NCI-H2196 (cell line): ENCODE data around the gene EIF4G3.
"Not testable (repeated sequence)": the region's sequence is repeated elsewhere in the genome, so short reads cannot be mapped to it uniquely, and the experiment has no call there.

Experiments
- DNase-seq: peaks from one replicate; lab custom pipeline; 2025; ENCODE audit not compliant: unreplicated experiment; lab: John Stamatoyannopoulos, UW

EIF4G3 gene

GRCh38 chr1:21185221-21185731 is 8.6 kb upstream of the EIF4G3 start:
- DNase-seq: no peak

DNA sequence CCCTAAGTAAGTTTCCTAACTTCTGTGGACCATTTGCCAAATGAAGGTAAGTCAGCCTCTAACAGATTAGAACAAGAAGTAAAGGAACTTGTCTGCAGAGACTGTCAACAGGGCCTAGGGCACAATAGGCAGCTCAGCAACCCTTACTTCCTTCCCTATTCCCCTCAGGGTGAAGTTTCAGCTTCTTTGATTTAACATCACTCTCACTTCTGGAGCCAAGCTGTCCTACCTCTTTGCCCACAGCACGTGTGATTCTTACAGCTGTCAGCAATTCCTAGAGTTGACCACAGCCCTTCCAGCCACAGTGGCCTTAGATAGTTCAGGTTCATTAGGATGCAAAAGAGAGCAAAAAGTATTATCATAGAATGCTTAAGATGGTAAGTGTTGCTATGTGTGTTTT is 7.6 kb upstream of the EIF4G3 start:
- no peak for DNase-seq

DNA sequence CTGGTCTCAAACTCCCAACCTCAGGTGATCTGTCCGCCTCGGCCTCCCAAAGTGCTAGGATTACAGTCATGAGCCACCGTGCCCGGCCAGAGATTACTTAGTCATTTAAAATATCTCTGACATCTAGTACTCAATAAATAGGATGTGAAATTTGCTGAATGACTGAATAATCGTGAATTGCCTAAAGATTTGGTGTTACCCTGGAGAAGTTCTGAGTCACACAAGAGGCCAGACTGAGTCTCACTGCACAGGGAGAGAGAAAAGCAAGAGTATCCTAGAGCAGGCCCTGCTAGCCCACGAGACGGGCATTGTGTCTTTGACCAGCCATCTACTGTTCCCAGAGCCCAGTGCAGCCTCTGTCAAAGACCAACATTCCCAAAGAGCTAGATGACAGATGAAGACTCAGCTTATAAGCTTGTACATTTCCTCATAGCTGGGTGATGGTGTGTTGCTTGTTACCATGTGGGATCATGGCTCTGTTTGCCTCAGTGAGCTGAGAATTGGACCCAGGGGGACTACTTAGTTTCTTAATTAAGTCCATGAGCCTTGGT is 5.6 kb upstream of the EIF4G3 start:
- DNase-seq: no peak

DNA sequence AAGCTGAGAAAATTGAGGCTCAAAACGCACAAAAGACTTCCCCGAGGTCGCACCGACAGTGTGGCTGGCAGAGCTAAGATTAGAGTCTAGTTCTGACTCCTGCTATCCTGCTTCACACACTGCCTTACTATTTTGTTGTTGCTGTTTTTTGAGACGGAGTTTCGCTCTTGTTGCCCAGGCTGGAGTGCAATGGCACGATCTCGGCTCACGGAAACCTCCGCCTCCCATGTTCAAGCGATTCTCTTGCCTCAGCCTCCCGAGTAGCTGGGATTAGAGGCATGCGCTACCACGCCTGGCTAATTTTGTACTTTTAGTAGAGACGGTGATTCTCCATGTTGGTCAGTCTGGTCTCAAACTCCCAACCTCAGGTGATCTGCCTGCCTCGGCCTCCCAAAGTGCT is 1.6 kb upstream of the EIF4G3 start:
- not testable (repeated sequence) for DNase-seq

- DNase-seq: no peak
These were observed 771 bp downstream of the EIF4G3 start for GRCh38 chr1:21175670-21176581.

DNA sequence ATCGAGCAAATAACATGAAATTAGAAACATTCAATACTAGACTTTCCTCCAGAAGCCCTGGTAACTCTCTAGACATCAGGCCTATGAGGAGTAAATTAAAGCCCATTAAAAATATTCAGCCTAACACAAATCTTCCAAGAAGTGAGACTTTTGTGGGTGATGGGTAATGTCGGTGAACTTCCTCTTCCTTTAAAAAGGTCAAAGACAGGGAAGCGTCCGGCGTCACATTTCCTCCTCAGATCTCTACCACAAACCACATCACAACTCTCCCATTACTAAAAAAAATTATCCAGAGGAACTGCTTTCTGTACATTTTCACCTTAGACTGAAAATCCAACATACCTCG is 1.4 kb downstream of the EIF4G3 start:
- DNase-seq: no peak

GRCh38 chr1:21174654-21175323 is 1.9 kb downstream of the EIF4G3 start:
- no peak for DNase-seq

DNA sequence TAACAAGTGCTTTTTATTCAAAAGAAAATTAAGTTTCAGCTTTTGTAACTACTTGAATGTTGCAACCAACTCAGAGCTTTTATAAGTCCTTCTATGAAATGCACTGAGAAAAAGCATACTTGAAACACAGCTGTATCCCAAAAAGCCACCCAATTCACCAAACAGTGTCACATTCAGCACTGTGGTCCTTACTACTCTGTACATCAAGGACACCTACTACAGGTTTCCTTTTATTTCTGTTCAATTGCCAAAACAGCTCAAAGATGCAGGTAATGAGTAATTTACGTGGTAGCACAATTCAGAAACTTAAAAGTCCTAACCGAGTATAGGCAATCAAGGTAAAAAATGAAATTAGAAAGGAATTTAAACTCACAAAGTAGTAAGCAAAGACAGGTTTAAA is 2.5 kb downstream of the EIF4G3 start:
- no peak for DNase-seq

DNA sequence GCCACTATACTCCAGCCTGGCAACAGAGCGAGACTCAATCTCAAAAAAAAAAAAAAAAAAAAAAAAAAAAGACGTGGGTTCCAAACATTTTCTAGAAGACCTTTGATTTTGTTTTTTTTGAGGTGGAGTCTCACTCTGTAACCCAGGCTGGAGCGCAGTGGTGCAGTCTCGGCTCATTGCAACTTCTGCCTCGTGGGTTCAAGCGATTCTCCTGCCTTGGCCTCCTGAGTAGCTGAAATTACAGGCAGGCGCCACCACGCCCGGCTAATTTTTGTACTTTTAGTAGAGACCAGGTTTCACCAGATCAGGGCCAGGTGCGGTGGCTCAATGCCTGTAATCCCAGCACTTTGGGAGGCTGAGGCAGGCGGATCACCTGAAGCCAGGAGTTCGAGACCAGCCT is 3.6 kb downstream of the EIF4G3 start:
- DNase-seq: not testable (repeated sequence)

DNA sequence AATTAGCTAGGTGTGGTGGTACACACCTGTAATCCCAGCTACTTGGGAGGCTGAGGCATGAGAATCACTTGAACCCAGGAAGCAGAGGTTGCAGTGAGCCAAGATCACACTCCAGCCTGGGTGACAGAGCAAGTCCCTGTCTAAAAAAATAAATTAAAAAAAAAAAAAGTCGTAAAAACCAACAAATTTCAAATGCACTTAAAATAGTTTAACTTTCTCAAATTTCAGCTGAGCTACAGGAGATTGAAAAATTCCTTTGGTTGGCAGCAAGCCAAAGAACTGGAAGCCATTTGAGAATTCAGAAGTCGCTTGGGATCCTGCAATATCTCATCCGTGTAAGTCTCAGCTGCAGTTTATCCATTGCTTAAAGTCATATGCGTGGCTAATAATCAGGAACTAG is 5.9 kb downstream of the EIF4G3 start:
- peak; percentile 22 for DNase-seq

GRCh38 chr1:21168444-21168843 is 8.3 kb downstream of the EIF4G3 start:
- DNase-seq: no peak

DNA sequence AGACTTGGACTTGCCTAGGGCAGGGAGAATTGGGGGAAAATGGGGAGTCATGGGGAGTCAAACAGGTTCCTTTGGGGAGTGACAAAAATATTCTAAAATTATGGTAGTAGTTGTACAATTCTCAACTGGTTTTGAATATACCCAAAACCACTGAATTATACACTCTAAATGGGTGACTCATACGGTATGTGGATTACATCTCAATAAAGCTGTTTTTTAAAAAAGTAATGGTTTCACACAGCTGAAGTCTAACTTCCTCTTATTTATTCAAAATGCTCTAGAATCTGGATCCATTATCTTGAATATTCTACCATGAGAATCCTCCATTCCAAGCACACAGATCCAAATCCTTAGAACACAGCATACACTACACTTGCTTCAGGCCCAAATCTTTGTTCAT is 11.1 kb downstream of the EIF4G3 start:
- DNase-seq: no peak

DNA sequence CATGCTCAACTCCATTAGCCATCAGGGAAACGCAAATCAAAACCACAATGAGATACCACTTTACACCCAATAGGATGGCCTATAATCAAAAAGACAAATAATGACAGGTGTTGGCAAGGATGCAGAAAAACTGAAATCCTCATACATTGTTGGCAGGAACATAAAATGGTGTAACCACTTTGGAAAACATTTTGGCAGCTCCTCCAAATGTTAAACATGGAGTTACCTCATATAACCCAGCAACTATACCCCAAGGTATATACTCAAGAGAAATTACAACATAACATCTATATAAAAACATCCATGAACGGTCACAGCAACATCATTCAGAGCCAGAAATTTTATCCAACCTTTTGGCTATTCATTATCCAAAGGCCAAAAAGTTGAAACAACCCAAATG is 11.6 kb downstream of the EIF4G3 start:
- DNase-seq: peak; percentile 35

GRCh38 chr1:21164266-21164665 is 12.4 kb downstream of the EIF4G3 start:
- DNase-seq: no peak

- peak; percentile 33 for DNase-seq
These were observed 13.8 kb downstream of the EIF4G3 start for GRCh38 chr1:21162740-21163464.

DNA sequence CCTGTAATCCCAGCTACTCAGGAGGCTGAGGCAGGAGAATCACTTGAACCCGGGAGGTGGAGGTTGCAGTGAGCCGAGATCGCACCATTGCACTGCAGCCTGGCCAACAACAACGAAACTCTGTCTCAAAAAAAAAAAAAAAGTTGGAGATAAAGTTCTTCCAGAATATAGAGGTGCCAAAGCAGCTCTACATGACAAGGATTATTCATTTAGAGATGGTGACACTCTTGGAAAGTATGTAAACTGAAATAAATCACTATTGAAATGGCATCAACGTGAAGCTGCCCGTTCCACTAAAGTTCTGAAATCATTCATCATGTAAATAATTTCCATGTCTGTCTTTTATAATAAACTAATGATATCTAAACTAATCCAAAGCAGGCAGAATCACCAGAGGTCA is 14.9 kb downstream of the EIF4G3 start:
- DNase-seq: no peak

DNA sequence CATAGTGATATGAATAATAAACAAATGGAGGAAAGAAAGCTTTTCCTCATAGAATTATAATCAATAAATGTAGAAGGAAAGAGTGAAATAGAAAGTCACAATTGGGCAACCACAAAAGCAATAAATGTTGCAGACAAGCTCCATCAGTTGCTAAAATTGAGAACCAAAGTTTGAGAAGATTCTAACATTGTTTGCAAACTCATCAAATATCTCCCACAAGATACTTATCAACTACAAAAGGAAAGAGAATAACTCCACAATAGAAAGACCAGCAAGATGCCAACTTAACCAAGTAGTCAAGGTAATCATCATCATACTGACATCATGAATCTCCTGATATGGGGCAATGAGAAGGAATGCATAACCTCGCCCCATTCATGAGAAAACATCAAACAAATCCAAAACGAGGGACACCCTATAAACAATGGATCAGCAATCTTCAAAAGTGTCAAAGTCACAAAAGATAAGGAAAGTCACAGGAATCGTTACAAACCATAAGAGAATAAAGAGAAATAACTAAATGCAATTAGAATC is 16.4 kb downstream of the EIF4G3 start:
- no peak for DNase-seq

DNA sequence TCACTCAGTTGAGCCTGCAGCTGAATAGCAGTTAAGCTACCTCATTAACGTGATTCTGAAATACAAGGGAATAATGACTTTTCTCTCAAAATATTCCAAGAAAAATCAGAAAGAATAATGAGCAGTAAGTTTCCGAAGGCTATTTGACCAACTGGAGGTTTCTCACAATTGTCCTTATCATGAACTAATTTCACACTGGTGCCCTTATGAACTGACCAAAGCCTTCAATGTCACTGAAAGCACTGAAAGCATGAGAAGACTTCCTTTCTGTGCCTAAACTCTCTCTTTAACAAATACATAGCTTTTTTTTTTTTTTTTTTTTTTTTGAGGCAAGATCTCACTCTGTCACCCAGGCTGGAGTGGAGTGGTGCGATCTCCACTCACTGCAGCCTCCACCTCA is 18.8 kb downstream of the EIF4G3 start:
- no peak for DNase-seq

DNA sequence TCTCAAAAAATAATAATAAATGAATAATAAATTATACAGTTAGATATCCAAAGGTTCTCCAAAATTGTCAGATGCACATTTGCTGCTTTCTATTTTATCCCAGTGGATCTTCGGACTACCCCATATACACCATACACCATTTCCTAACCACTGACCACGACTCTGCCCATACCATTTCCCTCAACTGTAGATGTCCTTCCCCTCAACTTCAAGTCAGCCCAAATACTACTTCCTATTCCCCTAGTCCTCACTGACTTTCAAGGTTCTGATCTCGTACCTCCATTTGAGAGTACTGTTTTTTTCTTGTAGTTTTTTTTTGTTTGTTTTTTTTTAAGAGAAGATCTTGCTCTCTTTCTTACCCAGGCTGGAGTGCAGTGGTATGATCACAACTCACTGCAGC is 19.6 kb downstream of the EIF4G3 start:
- no peak for DNase-seq

DNA sequence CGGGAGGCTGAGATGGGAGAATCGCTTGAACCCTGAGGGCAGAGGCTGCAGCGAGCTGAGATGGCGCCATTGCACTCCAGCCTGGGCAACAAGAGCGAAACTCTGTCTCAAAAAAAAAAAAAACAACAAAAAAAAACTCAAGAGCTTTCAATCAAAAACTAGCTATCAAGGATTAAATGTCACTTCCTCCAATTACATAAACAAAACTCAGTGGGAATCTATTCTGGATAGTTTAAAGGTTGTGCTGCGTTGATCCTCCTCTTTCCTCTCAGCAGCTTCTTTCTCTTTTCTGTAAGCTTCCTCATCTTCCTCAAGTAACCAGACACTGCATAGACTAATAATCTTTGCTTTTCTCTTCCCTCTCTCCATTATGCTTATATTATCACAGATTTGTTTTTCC is 20.7 kb downstream of the EIF4G3 start:
- no peak for DNase-seq

DNA sequence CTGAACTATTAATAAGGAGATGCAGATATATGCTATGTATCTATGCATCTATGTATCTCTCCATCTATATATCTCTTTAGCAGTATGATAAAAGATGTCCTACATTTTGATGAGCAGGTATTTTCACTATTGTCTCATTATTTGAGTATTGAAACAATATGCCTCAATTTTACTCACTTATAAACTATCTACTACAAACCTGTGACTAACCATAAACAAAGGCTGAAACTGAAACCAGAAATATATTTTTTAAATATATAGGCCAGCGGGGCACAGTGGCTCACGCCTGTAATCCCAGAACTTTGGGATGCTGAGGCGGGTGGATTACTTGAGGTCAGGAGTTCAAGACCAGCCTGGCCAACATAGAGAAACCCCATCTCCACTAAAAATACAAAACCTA is 22.0 kb downstream of the EIF4G3 start:
- no peak for DNase-seq
